WI38 (cell line): ENCODE data around the gene TBCD.
"Not testable (repeated sequence)": the region's sequence is repeated elsewhere in the genome, so short reads cannot be mapped to it uniquely, and the experiment has no call there.

Experiments
- H3K4me3 ChIP-seq: 2 replicates; pipeline ENCODE4 v1.5.1; 2011; ENCODE audit warnings: low read depth, mild to moderate bottlenecking, control low read depth, low read length
- CTCF ChIP-seq: IDR thresholded peaks from 2 replicates; pipeline ENCODE4 v1.5.1; 2012; ENCODE audit warnings: low read depth, mild to moderate bottlenecking, control low read depth, low read length

Gene TBCD

DNA sequence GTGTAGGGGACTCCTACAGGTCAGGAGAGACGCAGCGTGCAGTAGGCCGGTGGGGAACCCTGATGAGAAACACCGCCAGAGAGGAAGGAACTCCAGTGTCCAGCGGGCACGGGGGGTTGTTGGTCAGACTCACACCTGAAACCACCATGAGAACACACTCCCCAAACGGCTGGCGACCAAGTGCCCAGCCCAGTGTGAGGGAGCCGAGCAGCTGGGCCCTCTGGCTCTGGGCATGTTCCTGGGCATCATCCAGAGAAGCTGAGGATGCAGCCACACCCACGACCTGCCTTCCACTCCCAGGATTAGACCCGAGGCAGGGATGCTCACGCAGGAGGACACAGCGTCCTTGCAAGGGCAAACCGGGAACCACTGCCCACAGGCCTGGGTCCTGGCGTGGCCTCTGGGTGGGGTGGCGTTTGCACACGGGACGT lies 196.2 kb downstream of the TBCD start:
- TF ChIP-seq CTCF: no peak
- H3K4me3 ChIP-seq: no peak overlapping the region

- TF ChIP-seq CTCF: no peak
- no peak overlapping the region for H3K4me3 ChIP-seq
These were observed 197.1 kb downstream of the TBCD start for GRCh38 chr17:82948957-82949356.

DNA sequence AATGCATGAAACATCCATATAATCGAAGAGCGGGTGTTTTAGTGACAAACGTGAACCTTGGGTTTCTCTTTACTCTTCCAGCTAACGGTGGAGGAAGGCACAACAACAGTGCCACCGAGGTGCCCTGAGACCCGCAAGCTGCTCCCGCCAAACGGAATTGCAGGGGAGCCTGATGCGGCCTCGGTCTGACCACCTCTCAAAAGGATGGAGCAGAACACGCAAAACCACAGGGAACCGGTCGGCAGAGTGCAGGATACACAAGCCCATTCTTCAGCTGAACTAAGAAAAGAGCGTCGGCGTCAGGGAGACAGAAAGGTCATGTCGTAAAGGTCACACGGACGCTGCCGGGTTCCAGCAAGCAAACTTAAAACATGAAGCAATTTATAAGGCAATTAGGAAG lies 197.5 kb downstream of the TBCD start:
- no peak overlapping the region for H3K4me3 ChIP-seq
- no peak for TF ChIP-seq CTCF

DNA sequence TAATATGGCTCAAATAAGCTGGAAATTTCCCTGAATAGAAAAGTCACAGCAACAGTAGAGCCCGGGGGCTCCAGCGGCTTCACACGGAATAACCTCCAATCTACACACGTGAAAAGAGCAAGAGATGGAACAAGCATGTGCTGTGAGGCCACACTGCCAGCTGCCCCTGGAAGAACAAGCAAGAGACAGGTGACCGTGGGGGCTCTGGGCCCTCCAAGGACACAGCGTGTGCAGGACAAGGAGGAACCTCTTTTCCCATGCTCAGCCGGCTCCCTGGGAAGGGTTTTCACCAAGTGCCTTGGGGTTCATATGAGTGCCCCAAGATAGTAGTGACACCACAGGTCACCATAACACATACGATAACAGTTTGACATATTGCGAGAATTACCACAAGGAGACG lies 198.1 kb downstream of the TBCD start:
- TF ChIP-seq CTCF: no peak
- H3K4me3 ChIP-seq: no peak overlapping the region

GRCh38 chr17:82950525-82951102 lies 198.7 kb downstream of the TBCD start:
- no peak for TF ChIP-seq CTCF
- H3K4me3 ChIP-seq: no peak overlapping the region

DNA sequence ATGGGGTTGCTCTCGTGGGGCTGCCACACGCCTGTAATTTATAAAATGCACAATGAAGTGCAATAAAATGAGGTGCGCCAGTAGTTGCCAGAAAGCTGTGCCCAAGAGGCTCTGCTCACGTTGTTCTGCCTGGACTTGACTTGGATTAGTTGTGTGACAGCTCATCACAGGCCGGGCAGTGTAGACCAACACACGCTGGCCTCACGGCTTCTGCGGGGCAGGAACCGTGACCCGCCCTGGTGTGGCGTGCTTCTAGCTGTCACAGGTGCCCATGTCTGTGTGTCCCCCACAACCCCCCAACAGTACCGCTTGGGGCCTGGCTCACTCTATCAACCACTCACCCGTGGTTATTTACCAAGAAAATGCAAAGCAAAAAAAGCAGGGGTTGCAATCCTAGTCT lies 200.2 kb downstream of the TBCD start:
- TF ChIP-seq CTCF: no peak
- no peak overlapping the region for H3K4me3 ChIP-seq

DNA sequence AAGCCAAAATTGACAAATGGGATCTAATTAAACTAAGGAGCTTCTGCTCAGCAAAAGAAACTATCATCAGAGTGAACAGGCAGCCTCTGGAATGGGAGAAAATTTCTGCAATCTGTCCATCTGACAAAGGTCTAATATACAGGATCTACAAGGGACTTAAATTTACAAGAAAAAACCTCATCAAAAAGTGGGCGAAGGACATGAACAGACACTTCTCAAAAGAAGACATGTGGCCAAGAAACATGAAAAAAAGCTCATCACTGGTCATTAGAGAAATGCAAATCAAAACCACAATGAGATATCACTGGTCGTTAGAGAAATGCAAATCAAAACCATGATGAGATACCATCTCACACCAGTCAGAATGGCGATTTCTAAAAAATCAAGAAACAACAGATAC lies 203.2 kb downstream of the TBCD start:
- H3K4me3 ChIP-seq: not testable (repeated sequence)

DNA sequence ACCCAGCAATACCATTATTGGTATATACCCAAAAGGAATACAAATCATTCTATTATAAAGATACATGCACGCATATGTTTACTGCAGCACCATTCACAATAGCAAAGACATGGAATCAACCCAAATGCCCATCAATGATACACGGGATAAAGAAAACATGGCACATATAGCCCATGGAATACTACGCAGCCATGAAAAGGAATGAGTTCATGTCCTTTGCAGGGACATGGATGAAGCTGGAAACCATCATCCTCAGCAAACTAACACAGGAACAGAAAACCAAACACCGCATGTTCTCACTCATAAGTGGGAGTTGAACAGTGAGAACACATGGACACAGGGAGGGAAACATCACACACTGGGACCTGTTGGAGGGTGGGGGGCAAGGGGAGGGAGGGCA lies 203.8 kb downstream of the TBCD start:
- not testable (repeated sequence) for H3K4me3 ChIP-seq
